ENCODE results near the gene NLGN3.

Gene NLGN3

GRCh38 chrX:71144651-71145050, at the start of gene NLGN3:
Gene NLGN3, plus strand, starts transcription at chrX:71144841. Its CDS starts 2,909 bp downstream, at chrX:71147750.
- no peaks in the 10 kb centered on the region for H4K20me1 ChIP-seq (ENCODE audit: insufficient read depth, low read length)
- H3K27me3 ChIP-seq (ENCODE audit: low read depth, low read length), result no peaks in the 10 kb centered on the region
- TF ChIP-seq, protein P1, sequence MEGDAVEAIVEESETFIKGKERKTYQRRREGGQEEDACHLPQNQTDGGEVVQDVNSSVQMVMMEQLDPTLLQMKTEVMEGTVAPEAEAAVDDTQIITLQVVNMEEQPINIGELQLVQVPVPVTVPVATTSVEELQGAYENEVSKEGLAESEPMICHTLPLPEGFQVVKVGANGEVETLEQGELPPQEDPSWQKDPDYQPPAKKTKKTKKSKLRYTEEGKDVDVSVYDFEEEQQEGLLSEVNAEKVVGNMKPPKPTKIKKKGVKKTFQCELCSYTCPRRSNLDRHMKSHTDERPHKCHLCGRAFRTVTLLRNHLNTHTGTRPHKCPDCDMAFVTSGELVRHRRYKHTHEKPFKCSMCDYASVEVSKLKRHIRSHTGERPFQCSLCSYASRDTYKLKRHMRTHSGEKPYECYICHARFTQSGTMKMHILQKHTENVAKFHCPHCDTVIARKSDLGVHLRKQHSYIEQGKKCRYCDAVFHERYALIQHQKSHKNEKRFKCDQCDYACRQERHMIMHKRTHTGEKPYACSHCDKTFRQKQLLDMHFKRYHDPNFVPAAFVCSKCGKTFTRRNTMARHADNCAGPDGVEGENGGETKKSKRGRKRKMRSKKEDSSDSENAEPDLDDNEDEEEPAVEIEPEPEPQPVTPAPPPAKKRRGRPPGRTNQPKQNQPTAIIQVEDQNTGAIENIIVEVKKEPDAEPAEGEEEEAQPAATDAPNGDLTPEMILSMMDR (IDR thresholded peaks at IDR 0.05; ENCODE audit: low read depth, low read length), result no peak
- no peak for TF ChIP-seq EZH2phosphoT487 (IDR thresholded peaks at IDR 0.05; ENCODE audit: low read depth)
- H3K36me3 ChIP-seq (replicated peaks; ENCODE audit: low read depth, low read length), result no peaks in the 10 kb centered on the region
- no peak within 1 kb of the TSS for H3K4me2 ChIP-seq (ENCODE audit: low read length)
- H2AFZ ChIP-seq (ENCODE audit: low read depth, low read length), result no peak within 1 kb of the TSS
- no peak within 1 kb of the TSS for H3K27ac ChIP-seq (ENCODE audit: low read length)
- H3K4me3 ChIP-seq (ENCODE audit: low read length), result no peak within 1 kb of the TSS
- H3K9ac ChIP-seq (ENCODE audit: low read length), result no peak within 1 kb of the TSS
- H3K79me2 ChIP-seq (ENCODE audit: low read length), result no peaks in the 10 kb centered on the region
- no peaks in the 10 kb centered on the region for H3K9me3 ChIP-seq (ENCODE audit: insufficient read depth, low read length)
- H3K4me1 ChIP-seq (ENCODE audit: low read length), result no peaks in the 10 kb centered on the region

- peaks cover 8% of the 10 kb centered on the region; the same call in 1 of the 2 replicates for H3K4me1 ChIP-seq (ENCODE audit: low read length)
- no peaks in the 10 kb centered on the region for H4K20me1 ChIP-seq (ENCODE audit: insufficient read depth, low read length)
- H2AFZ ChIP-seq (ENCODE audit: low read depth, low read length), result peak overlapping the region; percentile 98
- TF ChIP-seq EZH2phosphoT487 (IDR thresholded peaks at IDR 0.05; ENCODE audit: low read depth), result no peak
- TF ChIP-seq, protein P1 (IDR thresholded peaks at IDR 0.05; ENCODE audit: low read depth, low read length), result no peak
- H3K79me2 ChIP-seq (ENCODE audit: low read length), result no peaks in the 10 kb centered on the region
- H3K27ac ChIP-seq (ENCODE audit: low read length), result no peak overlapping the region
- H3K4me2 ChIP-seq (ENCODE audit: low read length), result peak overlapping the region; percentile 98
- no peaks in the 10 kb centered on the region for H3K27me3 ChIP-seq (ENCODE audit: low read depth, low read length)
- peak overlapping the region; percentile 78 for H3K9ac ChIP-seq (ENCODE audit: low read length)
- peak overlapping the region; percentile 91 for H3K4me3 ChIP-seq (ENCODE audit: low read length)
- no peaks in the 10 kb centered on the region for H3K9me3 ChIP-seq (ENCODE audit: insufficient read depth, low read length)
- H3K36me3 ChIP-seq (replicated peaks; ENCODE audit: low read depth, low read length), result no peaks in the 10 kb centered on the region
Observed at GRCh38 chrX:71095033-71095432, 49.6 kb upstream of the NLGN3 start.

- TF ChIP-seq EZH2phosphoT487 (IDR thresholded peaks at IDR 0.05; ENCODE audit: low read depth), result no peak
- TF ChIP-seq, protein P1 (IDR thresholded peaks at IDR 0.05; ENCODE audit: low read depth, low read length), result no peak
- H3K36me3 ChIP-seq (replicated peaks; ENCODE audit: low read depth, low read length), result no peaks in the 10 kb centered on the region
- no peaks in the 10 kb centered on the region for H3K9me3 ChIP-seq (ENCODE audit: insufficient read depth, low read length)
- no peaks in the 10 kb centered on the region for H4K20me1 ChIP-seq (ENCODE audit: insufficient read depth, low read length)
- H3K27me3 ChIP-seq (ENCODE audit: low read depth, low read length), result no peaks in the 10 kb centered on the region
- H3K4me1 ChIP-seq (ENCODE audit: low read length), result peaks cover 8% of the 10 kb centered on the region; the same call in 1 of the 2 replicates
- H3K4me3 ChIP-seq (ENCODE audit: low read length), result peak within 1 kb of the TSS; percentile 91
- peak within 1 kb of the TSS; percentile 98 for H2AFZ ChIP-seq (ENCODE audit: low read depth, low read length)
- peak within 1 kb of the TSS; percentile 98 for H3K4me2 ChIP-seq (ENCODE audit: low read length)
- peak within 1 kb of the TSS; percentile 78 for H3K9ac ChIP-seq (ENCODE audit: low read length)
- H3K79me2 ChIP-seq (ENCODE audit: low read length), result no peaks in the 10 kb centered on the region
- H3K27ac ChIP-seq (ENCODE audit: low read length), result no peak within 1 kb of the TSS
Observed at GRCh38 chrX:71095555-71095980, 49.1 kb upstream of the NLGN3 start, which contains the start of gene FOXO4. Gene FOXO4, plus strand, starts transcription at chrX:71095851. Its CDS starts 678 bp downstream, at chrX:71096529.

GRCh38 chrX:71095981-71096759, 48.5 kb upstream of the NLGN3 start:
- Histone ChIP-seq H3K4me2 (ENCODE audit: low read length) (peak overlapping the region; percentile 92), H3K27me3 (ENCODE audit: low read depth, low read length) (no peaks in the 10 kb centered on the region), H3K4me1 (ENCODE audit: low read length) (peaks cover 8% of the 10 kb centered on the region; the same call in 1 of the 2 replicates), H3K4me3 (ENCODE audit: low read length) (peak overlapping the region; percentile 91), H3K9ac (ENCODE audit: low read length) (peak overlapping the region; percentile 67), H4K20me1 (ENCODE audit: insufficient read depth, low read length) (no peaks in the 10 kb centered on the region), H3K27ac (ENCODE audit: low read length) (no peak overlapping the region), H3K9me3 (ENCODE audit: insufficient read depth, low read length) (no peaks in the 10 kb centered on the region), H3K79me2 (ENCODE audit: low read length) (no peaks in the 10 kb centered on the region), H2AFZ (ENCODE audit: low read depth, low read length) (peak overlapping the region; percentile 97; the same call in 1 of the 2 replicates), H3K36me3 (replicated peaks; ENCODE audit: low read depth, low read length) (no peaks in the 10 kb centered on the region)
- TF ChIP-seq, protein P1 (IDR thresholded peaks at IDR 0.05; ENCODE audit: low read depth, low read length), result no peak
- TF ChIP-seq EZH2phosphoT487 (IDR thresholded peaks at IDR 0.05; ENCODE audit: low read depth), result no peak
